ENCODE results near the gene TTC28.

DNA sequence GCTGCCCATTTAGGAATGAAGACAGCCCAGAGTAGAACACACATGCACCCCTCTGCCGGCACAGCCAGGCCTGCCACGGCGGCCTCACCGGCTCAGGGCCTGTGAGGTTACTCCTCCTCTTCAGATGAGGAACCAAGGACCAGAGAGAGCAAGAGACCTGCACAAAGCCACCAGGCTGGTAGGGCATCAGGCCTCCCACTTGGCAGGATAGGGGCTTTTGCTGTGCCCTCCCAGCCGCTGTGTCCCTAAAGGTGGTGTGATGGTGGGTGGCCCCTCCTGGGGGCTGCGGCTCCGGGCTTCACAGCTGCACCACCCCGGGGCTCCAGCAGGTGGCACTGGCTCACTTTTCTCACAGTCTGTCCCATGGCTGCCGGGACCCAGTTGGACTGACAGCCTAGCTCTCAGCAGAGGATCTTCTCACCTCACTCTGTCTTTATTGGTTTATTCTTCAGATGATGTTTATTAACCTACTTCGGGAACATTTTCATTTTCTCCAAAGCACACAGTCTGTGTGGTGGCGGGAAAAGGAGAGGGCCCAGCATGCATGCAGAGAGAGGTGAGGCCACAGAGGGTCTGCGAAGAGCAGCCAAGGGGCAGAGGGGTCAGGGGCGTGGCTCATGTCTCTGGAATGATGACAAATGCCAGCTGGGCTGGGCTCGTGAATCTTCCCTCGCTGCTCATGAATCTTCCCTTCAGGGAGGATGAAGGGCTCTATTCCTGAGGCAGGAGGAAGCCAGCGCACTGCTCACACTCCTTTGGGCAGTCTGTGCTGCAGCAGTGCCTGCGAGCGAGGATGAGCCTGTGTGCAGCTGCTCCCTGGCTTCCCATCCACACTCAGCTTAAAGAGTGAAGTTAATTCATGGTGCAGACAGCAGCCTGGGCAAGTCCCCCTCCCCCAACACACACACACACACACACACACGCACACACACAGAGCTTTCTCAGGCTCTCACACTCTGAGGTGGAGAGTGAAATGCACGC, 659.5 kb downstream of the TTC28 start:
- TF ChIP-seq EZH2 (IDR thresholded peaks at IDR 0.05) (no peak), POLR2A (IDR thresholded peaks at IDR 0.05; ENCODE audit: borderline replicate concordance, extremely low read depth, insufficient read depth, insufficient read length) (no peak), CEBPB (IDR thresholded peaks at IDR 0.05; ENCODE audit: low read depth) (no peak), SP1 (IDR thresholded peaks at IDR 0.05; ENCODE audit: low read depth) (no peak), ZFX (IDR thresholded peaks at IDR 0.05) (no peak), JUND (IDR thresholded peaks at IDR 0.05) (no peak), EGR1 (IDR thresholded peaks at IDR 0.05; ENCODE audit: low read depth) (no peak), POLR2AphosphoS5 (IDR thresholded peaks at IDR 0.05; ENCODE audit: low read depth, low read length) (no peak), ELF1 (IDR thresholded peaks at IDR 0.05; ENCODE audit: borderline replicate concordance, low read depth) (no peak)
- TF ChIP-seq, protein P1, sequence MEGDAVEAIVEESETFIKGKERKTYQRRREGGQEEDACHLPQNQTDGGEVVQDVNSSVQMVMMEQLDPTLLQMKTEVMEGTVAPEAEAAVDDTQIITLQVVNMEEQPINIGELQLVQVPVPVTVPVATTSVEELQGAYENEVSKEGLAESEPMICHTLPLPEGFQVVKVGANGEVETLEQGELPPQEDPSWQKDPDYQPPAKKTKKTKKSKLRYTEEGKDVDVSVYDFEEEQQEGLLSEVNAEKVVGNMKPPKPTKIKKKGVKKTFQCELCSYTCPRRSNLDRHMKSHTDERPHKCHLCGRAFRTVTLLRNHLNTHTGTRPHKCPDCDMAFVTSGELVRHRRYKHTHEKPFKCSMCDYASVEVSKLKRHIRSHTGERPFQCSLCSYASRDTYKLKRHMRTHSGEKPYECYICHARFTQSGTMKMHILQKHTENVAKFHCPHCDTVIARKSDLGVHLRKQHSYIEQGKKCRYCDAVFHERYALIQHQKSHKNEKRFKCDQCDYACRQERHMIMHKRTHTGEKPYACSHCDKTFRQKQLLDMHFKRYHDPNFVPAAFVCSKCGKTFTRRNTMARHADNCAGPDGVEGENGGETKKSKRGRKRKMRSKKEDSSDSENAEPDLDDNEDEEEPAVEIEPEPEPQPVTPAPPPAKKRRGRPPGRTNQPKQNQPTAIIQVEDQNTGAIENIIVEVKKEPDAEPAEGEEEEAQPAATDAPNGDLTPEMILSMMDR (IDR thresholded peaks at IDR 0.05 in 2 of 3, conservative IDR thresholded peaks at IDR 0.05 in 1 of 3; ENCODE audit: borderline replicate concordance in 1 of 3, insufficient read depth in 1 of 3, low read depth in 2 of 3, low read length in 2 of 3): peak; percentile 48 to 96 (median 95)
- TF ChIP-seq, protein P2, sequence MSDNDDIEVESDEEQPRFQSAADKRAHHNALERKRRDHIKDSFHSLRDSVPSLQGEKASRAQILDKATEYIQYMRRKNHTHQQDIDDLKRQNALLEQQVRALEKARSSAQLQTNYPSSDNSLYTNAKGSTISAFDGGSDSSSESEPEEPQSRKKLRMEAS (IDR thresholded peaks at IDR 0.05): no peak
- TF ChIP-seq, protein P3, sequence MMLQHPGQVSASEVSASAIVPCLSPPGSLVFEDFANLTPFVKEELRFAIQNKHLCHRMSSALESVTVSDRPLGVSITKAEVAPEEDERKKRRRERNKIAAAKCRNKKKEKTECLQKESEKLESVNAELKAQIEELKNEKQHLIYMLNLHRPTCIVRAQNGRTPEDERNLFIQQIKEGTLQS (IDR thresholded peaks at IDR 0.05): no peak
